OCI-LY7 (cell line): ENCODE measurements around the gene HDHD2. TPM values are rescaled to one million over a fixed set of nuclear protein-coding genes. Genes with fewer than 3 reads are reported as not detected.

Experiments
- BruUV-seq: library from RNA; stranded (reverse); fragments of 400-500 nt; replicated peaks from 2 replicates; lab custom pipeline; 2021; lab: Mats Ljungman, UMichigan
- CTCF ChIA-PET: fragments of 300-600 bp; sonication (Branson Sonifier 250); formaldehyde crosslinking; loops from one replicate; lab custom pipeline; 2022; ENCODE audit warnings: antibody characterized with exemption; ENCODE audit not compliant: unreplicated experiment; lab: Charles Lee
- POLR2A ChIA-PET: fragments of 300-600 bp; sonication (Branson Sonifier 250); formaldehyde crosslinking; loops from one replicate; lab custom pipeline; 2022; ENCODE audit warnings: antibody characterized with exemption; lab: Charles Lee
- DNase-seq: peaks from one replicate; pipeline ENCODE4 v3.0.0-alpha.2; 2015; ENCODE audit warnings: low spot score
- H2AFZ ChIP-seq: fragments of 200-600 bp; sonication (generic), shearing (Covaris generic); 2 replicates; pipeline ENCODE4 v1.6.1; 2014; ENCODE audit warnings: mild to moderate bottlenecking, antibody characterized with exemption, low read length, moderate library complexity
- H3K27ac ChIP-seq: fragments of 200-600 bp; sonication (generic); 2 replicates; pipeline ENCODE4 v1.5.1; 2014; ENCODE audit warnings: mixed run types, low read depth, mild to moderate bottlenecking, moderate library complexity, low read length, inconsistent platforms; ENCODE audit not compliant: poor library complexity, severe bottlenecking
- H3K36me3 ChIP-seq: fragments of 200-600 bp; sonication (generic); 2 replicates; pipeline ENCODE4 v1.6.1; 2014; ENCODE audit warnings: mild to moderate bottlenecking, antibody characterized with exemption, low read length, moderate library complexity, mixed read lengths; ENCODE audit not compliant: insufficient read depth
- H3K4me1 ChIP-seq: fragments of 200-600 bp; sonication (generic); 2 replicates; pipeline ENCODE4 v1.5.1; 2014; ENCODE audit warnings: mild to moderate bottlenecking, low read length; ENCODE audit not compliant: insufficient read depth, poor library complexity, severe bottlenecking
- H3K4me2 ChIP-seq: fragments of 200-600 bp; sonication (generic); 2 replicates; pipeline ENCODE4 v1.6.1; 2014; ENCODE audit warnings: mild to moderate bottlenecking, low read length
- H3K4me3 ChIP-seq: fragments of 200-600 bp; sonication (generic); 2 replicates; pipeline ENCODE4 v1.5.1; 2014; ENCODE audit warnings: mild to moderate bottlenecking, low read depth, low read length; ENCODE audit not compliant: poor library complexity, severe bottlenecking
- H3K79me2 ChIP-seq: fragments of 200-600 bp; sonication (generic); 2 replicates; pipeline ENCODE4 v1.6.1; 2016; ENCODE audit warnings: low read depth, mild to moderate bottlenecking, low read length, moderate library complexity, mixed read lengths; ENCODE audit not compliant: insufficient read depth
- H3K9me2 ChIP-seq: fragments of 200-600 bp; sonication (generic); 2 replicates; pipeline ENCODE4 v1.6.1; 2016; ENCODE audit warnings: mild to moderate bottlenecking, low read length, mixed read lengths; ENCODE audit not compliant: insufficient read depth
- H3K9me3 ChIP-seq: fragments of 200-600 bp; sonication (generic); 2 replicates; pipeline ENCODE4 v1.6.1; 2014; ENCODE audit warnings: mild to moderate bottlenecking, mixed run types, low read length, mixed read lengths
- H4K20me1 ChIP-seq: fragments of 200-600 bp; sonication (generic); 2 replicates; pipeline ENCODE4 v1.6.1; 2014; ENCODE audit warnings: mild to moderate bottlenecking, antibody characterized with exemption, low read length, moderate library complexity, mixed read lengths; ENCODE audit not compliant: insufficient read depth
- EZH2phosphoT487 ChIP-seq: fragments of 200-600 bp; sonication (generic); IDR thresholded peaks from 2 replicates; pipeline ENCODE4 v1.6.1; 2018; ENCODE audit warnings: low read depth, borderline replicate concordance, mild to moderate bottlenecking, mixed run types, antibody characterized with exemption, low read length, moderate library complexity, mixed read lengths
- intact Hi-C: fragments of 100-400 bp; cut with micrococcal nuclease; formaldehyde crosslinking; loops from one replicate; pipeline ENCODE4 v1.10.0; 2022; ENCODE audit not compliant: unreplicated experiment
- total RNA-seq, 2 experiments: library from RNA; depleted of rRNA in 1 of 2; stranded (reverse); fragments of >200 nt in 1 of 2; shearing (Covaris generic) in 1 of 2; gene quantifications; 2 replicates each; pipeline ENCODE4 v1.2.3, GENCODE V29; 2014 to 2022
- TF ChIP-seq, protein P1 (sequence below): fragments of 200-600 bp; sonication (generic); conservative IDR thresholded peaks from 2 replicates; pipeline ENCODE4 v1.5.1; 2014; ENCODE audit warnings: mild to moderate bottlenecking, antibody characterized with exemption, low read length, moderate library complexity, mixed read lengths

Gene HDHD2
- total RNA-seq, 2 experiments from 2014 or later = 8.4 to 19.0 TPM

GRCh38 chr18:47168913-47169312, 18.6 kb upstream of the HDHD2 start:
- H2AFZ ChIP-seq = no peak overlapping the region
- no peak overlapping the region for H3K4me3 ChIP-seq
- no peak overlapping the region for H3K4me2 ChIP-seq
- ChIA-PET POLR2A (interaction anchor here (0.6 kb wide), 1 partner anchor 18 kb away, joined by 3 read pairs; the partner anchor contains the start of gene HDHD2), CTCF (no interaction called here)
- TF ChIP-seq, protein P1, sequence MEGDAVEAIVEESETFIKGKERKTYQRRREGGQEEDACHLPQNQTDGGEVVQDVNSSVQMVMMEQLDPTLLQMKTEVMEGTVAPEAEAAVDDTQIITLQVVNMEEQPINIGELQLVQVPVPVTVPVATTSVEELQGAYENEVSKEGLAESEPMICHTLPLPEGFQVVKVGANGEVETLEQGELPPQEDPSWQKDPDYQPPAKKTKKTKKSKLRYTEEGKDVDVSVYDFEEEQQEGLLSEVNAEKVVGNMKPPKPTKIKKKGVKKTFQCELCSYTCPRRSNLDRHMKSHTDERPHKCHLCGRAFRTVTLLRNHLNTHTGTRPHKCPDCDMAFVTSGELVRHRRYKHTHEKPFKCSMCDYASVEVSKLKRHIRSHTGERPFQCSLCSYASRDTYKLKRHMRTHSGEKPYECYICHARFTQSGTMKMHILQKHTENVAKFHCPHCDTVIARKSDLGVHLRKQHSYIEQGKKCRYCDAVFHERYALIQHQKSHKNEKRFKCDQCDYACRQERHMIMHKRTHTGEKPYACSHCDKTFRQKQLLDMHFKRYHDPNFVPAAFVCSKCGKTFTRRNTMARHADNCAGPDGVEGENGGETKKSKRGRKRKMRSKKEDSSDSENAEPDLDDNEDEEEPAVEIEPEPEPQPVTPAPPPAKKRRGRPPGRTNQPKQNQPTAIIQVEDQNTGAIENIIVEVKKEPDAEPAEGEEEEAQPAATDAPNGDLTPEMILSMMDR = no peak
- TF ChIP-seq EZH2phosphoT487 = no peak
- no peaks in the 10 kb centered on the region for H4K20me1 ChIP-seq
- H3K4me1 ChIP-seq = no peaks in the 10 kb centered on the region
- no peak for DNase-seq
- no peaks in the 10 kb centered on the region; the same call in 1 of the 2 replicates for H3K79me2 ChIP-seq
- H3K27ac ChIP-seq = no peak overlapping the region
- H3K36me3 ChIP-seq = no peaks in the 10 kb centered on the region; the same call in 1 of the 2 replicates
- no peaks in the 10 kb centered on the region for H3K9me3 ChIP-seq
- H3K9me2 ChIP-seq = no peaks in the 10 kb centered on the region
- no TSS peak for BruUV-seq
- intact Hi-C loops = no loop called here

DNA sequence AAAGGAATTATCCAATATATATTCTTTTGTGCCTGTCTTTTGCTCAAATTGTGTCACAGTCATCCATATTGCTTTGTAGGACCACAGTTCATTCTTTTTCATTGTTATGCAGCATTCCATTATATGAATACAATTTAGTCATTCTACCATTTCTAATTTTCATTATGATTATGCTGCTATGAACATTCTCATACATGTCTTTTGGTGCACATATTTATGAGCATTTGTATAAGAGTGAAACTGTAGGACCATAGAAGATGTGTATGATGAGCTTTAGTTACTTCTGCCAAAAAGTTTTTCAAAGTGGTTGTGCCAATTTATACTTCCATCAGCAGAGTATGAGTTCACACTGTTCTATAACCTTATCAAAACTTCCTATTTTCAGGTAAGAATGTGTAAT, 18.2 kb upstream of the HDHD2 start:
- DNase-seq = no peak
- Histone ChIP-seq H4K20me1 (no peaks in the 10 kb centered on the region), H3K79me2 (no peaks in the 10 kb centered on the region; the same call in 1 of the 2 replicates), H3K27ac (no peak overlapping the region), H3K9me3 (no peaks in the 10 kb centered on the region), H3K36me3 (no peaks in the 10 kb centered on the region; the same call in 1 of the 2 replicates), H3K9me2 (no peaks in the 10 kb centered on the region), H3K4me3 (no peak overlapping the region), H3K4me1 (no peaks in the 10 kb centered on the region), H2AFZ (no peak overlapping the region), H3K4me2 (no peak overlapping the region)
- intact Hi-C loops = no loop called here
- TF ChIP-seq, protein P1 = no peak
- TF ChIP-seq EZH2phosphoT487 = no peak
- CTCF ChIA-PET = no interaction called here
- BruUV-seq = no TSS peak
- POLR2A ChIA-PET = interaction anchor here (0.6 kb wide), 2 partner anchors 18 to 348 kb away, joined by 3 read pairs; partner anchors contain the start of gene HDHD2

GRCh38 chr18:47166294-47166693, 16.0 kb upstream of the HDHD2 start:
- TF ChIP-seq, protein P1 = no peak
- TF ChIP-seq EZH2phosphoT487 = no peak
- H3K4me1 ChIP-seq = no peaks in the 10 kb centered on the region
- no TSS peak for BruUV-seq
- no peak overlapping the region for H3K27ac ChIP-seq
- intact Hi-C loops = no loop called here
- no peaks in the 10 kb centered on the region for H4K20me1 ChIP-seq
- H3K36me3 ChIP-seq = no peaks in the 10 kb centered on the region
- H3K4me2 ChIP-seq = no peak overlapping the region
- ChIA-PET CTCF (no interaction called here), POLR2A (no interaction called here)
- H3K4me3 ChIP-seq = no peak overlapping the region
- H3K79me2 ChIP-seq = no peaks in the 10 kb centered on the region; the same call in 1 of the 2 replicates
- no peaks in the 10 kb centered on the region for H3K9me3 ChIP-seq
- H3K9me2 ChIP-seq = no peaks in the 10 kb centered on the region
- no peak for DNase-seq
- H2AFZ ChIP-seq = no peak overlapping the region
